Dermis blood vessel endothelial cell (primary cell): ENCODE measurements around the gene SMAP1. TPM values are rescaled to one million over a fixed set of nuclear protein-coding genes. Genes with fewer than 3 reads are reported as not detected.

Experiments
- DNase-seq: peaks from one replicate; pipeline ENCODE4 v3.0.0; 2010
- total RNA-seq: library from RNA; depleted of rRNA; stranded (reverse); fragments of >200 nt; gene quantifications from 2 replicates; pipeline ENCODE4 v1.2.3, GENCODE V29; 2014

Gene SMAP1
- total RNA-seq, 1 donor from 2014 or later: 16.3 TPM

DNA sequence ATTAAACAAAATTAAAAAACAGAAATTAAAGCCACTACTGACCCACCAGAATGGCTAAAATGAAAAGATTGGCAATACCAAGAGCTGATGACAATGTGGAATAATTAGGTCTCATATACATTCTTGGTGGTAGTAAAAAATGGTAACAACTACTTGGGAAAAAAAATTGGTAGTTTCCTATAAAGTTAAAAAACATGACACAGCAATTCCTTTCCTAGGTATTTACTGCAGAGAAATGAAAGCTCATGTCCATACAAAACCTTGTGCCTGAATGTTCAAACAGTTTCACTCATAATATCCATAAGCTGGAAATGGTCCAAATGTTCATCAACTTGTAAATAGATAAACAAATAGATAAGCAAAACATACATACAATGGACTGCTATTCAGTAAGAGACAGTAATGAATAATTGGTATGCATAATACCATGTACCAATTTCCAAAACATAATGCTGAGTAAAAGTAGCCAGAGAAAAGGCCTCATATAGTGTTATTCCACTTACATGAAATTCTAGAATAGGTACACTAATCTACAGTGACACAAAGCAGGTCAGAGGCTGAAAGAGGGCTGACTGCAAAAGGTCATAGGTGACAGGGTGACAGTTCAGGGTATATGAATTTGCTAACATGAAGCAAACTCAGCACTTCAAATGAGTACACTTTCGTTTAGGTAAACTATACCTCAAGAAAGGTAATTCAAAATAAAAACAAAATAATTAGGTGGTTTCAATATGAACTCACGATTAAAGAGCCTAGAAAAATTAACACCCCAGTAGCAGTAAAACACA is 236.2 kb downstream of the SMAP1 start:
- DNase-seq: no peak

- no peak for DNase-seq
These were observed 238.1 kb downstream of the SMAP1 start for GRCh38 chr6:70905742-70906141.

Other genes with a start within 250 kb of the SMAP1 start
- 4.1 TPM in 2 replicates for gene SDHAF4, start 101.0 kb upstream of the SMAP1 start, total RNA-seq